ENCODE data around the gene EMC6.

The EMC6 gene

GRCh38 chr17:3656755-3657587 is 11.6 kb upstream of the EMC6 start:
- no peak for DNase-seq

- no peak for DNase-seq
These were observed 11.1 kb upstream of the EMC6 start for GRCh38 chr17:3657588-3657869.

- no peak for DNase-seq
These were observed 10.5 kb upstream of the EMC6 start for GRCh38 chr17:3657874-3658783.

GRCh38 chr17:3658784-3659449 is 9.7 kb upstream of the EMC6 start:
- DNase-seq = no peak

- DNase-seq = peak; percentile 87
These were observed 9.0 kb upstream of the EMC6 start for GRCh38 chr17:3659541-3660111.

GRCh38 chr17:3660311-3660891 is 8.2 kb upstream of the EMC6 start:
- no peak for DNase-seq

- DNase-seq = no peak
These were observed 5.3 kb upstream of the EMC6 start for GRCh38 chr17:3663102-3664011.

- DNase-seq = no peak
These were observed 2.8 kb upstream of the EMC6 start for GRCh38 chr17:3665834-3666233.

GRCh38 chr17:3666516-3666915 is 2.1 kb upstream of the EMC6 start:
- no peak for DNase-seq

GRCh38 chr17:3667366-3668278 is 990 bp upstream of the EMC6 start:
- DNase-seq = peak; percentile 96

GRCh38 chr17:3669085-3669347 is 404 bp downstream of the EMC6 start:
- DNase-seq = no peak

GRCh38 chr17:3669548-3669947 is 936 bp downstream of the EMC6 start:
- DNase-seq = no peak

GRCh38 chr17:3672571-3672970 is 4.0 kb downstream of the EMC6 start:
- no peak for DNase-seq

GRCh38 chr17:3675886-3676285 is 7.3 kb downstream of the EMC6 start:
- no peak for DNase-seq

GRCh38 chr17:3678095-3678820 is 9.6 kb downstream of the EMC6 start:
- DNase-seq = no peak

GRCh38 chr17:3678821-3679530 is 10.4 kb downstream of the EMC6 start:
- no peak for DNase-seq

GRCh38 chr17:3679531-3680126 is 11.0 kb downstream of the EMC6 start:
- DNase-seq = no peak

GRCh38 chr17:3681057-3681456 is 12.4 kb downstream of the EMC6 start:
- no peak for DNase-seq

- no peak for DNase-seq
These were observed 13.0 kb downstream of the EMC6 start for GRCh38 chr17:3681565-3681964.

All from EL (cell line).